Measurements from ENCODE around the gene ZNF697. TPM values are rescaled to one million over a fixed set of nuclear protein-coding genes. Genes with fewer than 3 reads are reported as not detected.

Gene ZNF697
- total RNA-seq, 1 experiment from 2014 or later: 17.4 TPM

GRCh38 chr1:119626011-119626545, 22.0 kb downstream of the ZNF697 start:
- Histone ChIP-seq H2AK5ac (ENCODE audit: insufficient read length, low read length) (no peak overlapping the region), H2BK120ac (ENCODE audit: low read depth, low read length, poor library complexity, severe bottlenecking) (no peak overlapping the region), H2BK5ac (ENCODE audit: insufficient read length, low read length) (no peak overlapping the region), H2BK20ac (ENCODE audit: low read depth, low read length, poor library complexity, severe bottlenecking) (no peak overlapping the region), H3K23me2 (ENCODE audit: insufficient read length, low read depth, low read length, poor library complexity, severe bottlenecking) (no peaks in the 10 kb centered on the region), H3K14ac (ENCODE audit: insufficient read depth, low read length) (no peak overlapping the region), H3K79me1 (ENCODE audit: insufficient read depth, low read depth, low read length, poor library complexity, severe bottlenecking) (no peaks in the 10 kb centered on the region), H2BK15ac (ENCODE audit: low read depth, low read length) (no peak overlapping the region), H3K9ac (ENCODE audit: extremely low read depth, insufficient read length, low read length) (no peak overlapping the region), H3K27ac (ENCODE audit: insufficient read length, low read depth, low read length) (no peak overlapping the region), H3K79me2 (ENCODE audit: insufficient read depth, low read length) (no peaks in the 10 kb centered on the region), H3K56ac (ENCODE audit: insufficient read length, low read depth, low read length) (no peak overlapping the region), H3K4me1 (ENCODE audit: insufficient read depth, low read length) (peaks cover 4% of the 10 kb centered on the region; the same call in 1 of the 2 replicates), H3K23ac (ENCODE audit: insufficient read length, low read depth, low read length) (no peak overlapping the region), H4K5ac (ENCODE audit: insufficient read length, low read depth, low read length) (no peak overlapping the region), H4K91ac (ENCODE audit: insufficient read length, low read depth, low read length) (no peak overlapping the region), H2AFZ (ENCODE audit: low read length) (no peak overlapping the region), H3K18ac (ENCODE audit: insufficient read length, low read depth, low read length) (no peak overlapping the region), H4K8ac (replicated peaks; ENCODE audit: insufficient read length, low read depth, low read length) (no peak overlapping the region), H3K27me3 (ENCODE audit: insufficient read depth, low read length) (no peaks in the 10 kb centered on the region), H3K9me3 (ENCODE audit: control insufficient read depth, low read depth, low read length) (no peaks in the 10 kb centered on the region), H3K4me2 (ENCODE audit: insufficient read depth, insufficient read length, low read length) (no peak overlapping the region), H3T11ph (ENCODE audit: low read length) (no peak overlapping the region), H3K4ac (ENCODE audit: low read depth, low read length) (no peak overlapping the region), H4K20me1 (ENCODE audit: control insufficient read depth, insufficient read depth, insufficient read length) (no peaks in the 10 kb centered on the region), H2BK12ac (ENCODE audit: insufficient read length, low read depth, low read length) (no peak overlapping the region)
- no peak for DNase-seq
- H3K4me1 Mint-ChIP-seq: peaks cover 21 to 24% of the 10 kb centered on the region in 2 experiments
- TF ChIP-seq, protein P1, sequence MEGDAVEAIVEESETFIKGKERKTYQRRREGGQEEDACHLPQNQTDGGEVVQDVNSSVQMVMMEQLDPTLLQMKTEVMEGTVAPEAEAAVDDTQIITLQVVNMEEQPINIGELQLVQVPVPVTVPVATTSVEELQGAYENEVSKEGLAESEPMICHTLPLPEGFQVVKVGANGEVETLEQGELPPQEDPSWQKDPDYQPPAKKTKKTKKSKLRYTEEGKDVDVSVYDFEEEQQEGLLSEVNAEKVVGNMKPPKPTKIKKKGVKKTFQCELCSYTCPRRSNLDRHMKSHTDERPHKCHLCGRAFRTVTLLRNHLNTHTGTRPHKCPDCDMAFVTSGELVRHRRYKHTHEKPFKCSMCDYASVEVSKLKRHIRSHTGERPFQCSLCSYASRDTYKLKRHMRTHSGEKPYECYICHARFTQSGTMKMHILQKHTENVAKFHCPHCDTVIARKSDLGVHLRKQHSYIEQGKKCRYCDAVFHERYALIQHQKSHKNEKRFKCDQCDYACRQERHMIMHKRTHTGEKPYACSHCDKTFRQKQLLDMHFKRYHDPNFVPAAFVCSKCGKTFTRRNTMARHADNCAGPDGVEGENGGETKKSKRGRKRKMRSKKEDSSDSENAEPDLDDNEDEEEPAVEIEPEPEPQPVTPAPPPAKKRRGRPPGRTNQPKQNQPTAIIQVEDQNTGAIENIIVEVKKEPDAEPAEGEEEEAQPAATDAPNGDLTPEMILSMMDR (conservative IDR thresholded peaks at IDR 0.05): no peak
- peak overlapping the region in 1 of 3 experiments; percentile 25; a peak in 1 of 7 replicates for H3K27ac Mint-ChIP-seq
- no peaks in the 10 kb centered on the region for H3K9me3 Mint-ChIP-seq
- H3K27me3 Mint-ChIP-seq (ENCODE audit: low read depth): no peaks in the 10 kb centered on the region
- peaks cover 25 to 35% (median 34%) of the 10 kb centered on the region in 3 experiments; a peak in 6 of 7 replicates for H3K36me3 Mint-ChIP-seq (ENCODE audit: insufficient read depth in 1 of 3, low read depth in 3 of 3)
- no CpG with 5 or more reads among the region's 3 CpGs for WGBS (ENCODE audit: extremely low coverage, insufficient read length, low lambda C conversion rate)
- H3K4me3 Mint-ChIP-seq: no peak overlapping the region

Data from H9 (cell line).